HG03103 (cell line): ENCODE data around the gene TCP11L1.
"Not testable (repeated sequence)": the region's sequence is repeated elsewhere in the genome, so short reads cannot be mapped to it uniquely, and the experiment has no call there.

Source experiments
- ATAC-seq: cut with Tn5 transposase; IDR thresholded peaks from one replicate; pipeline ENCODE4 v1.9.1; 2021; ENCODE audit warnings: low read depth; ENCODE audit not compliant: unreplicated experiment

Gene TCP11L1

DNA sequence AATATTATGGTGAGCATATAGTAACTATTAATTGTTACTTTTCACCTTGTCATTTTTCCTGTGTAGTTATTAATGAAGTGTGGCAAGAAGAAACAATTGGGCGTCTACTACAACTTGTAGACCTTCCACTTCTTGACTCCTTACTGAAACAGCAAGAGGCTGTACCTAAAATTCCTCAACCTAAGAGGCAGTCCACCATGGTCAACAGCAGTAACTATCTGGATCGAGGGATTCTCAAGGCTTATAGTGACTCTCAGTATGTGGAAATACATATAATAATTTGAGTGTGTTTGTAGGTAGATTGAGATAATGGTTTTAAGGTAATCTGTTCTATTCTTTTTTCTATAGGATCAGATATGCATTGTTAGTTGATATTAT is 10.8 kb upstream of the TCP11L1 start:
- no peak for ATAC-seq

DNA sequence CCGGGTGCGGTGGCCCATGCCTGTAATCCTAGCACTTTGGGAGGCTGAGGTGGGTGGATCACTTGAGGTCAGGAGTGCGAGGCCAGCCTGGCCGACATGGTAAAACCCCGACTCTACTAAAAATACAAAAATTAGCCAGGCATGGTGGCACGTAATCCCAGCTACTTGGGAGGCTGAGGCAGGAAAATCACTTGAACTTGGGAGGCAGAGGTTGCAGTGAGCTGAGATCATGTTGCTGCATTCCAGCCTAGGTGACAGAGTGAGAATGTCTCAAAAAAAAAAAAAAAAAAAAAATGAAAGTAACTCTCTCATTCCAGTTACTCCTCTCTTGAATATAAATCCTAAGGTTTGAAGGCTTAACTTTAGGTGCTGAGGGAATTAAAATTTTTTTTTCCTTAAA is 10.2 kb upstream of the TCP11L1 start:
- ATAC-seq, result not testable (repeated sequence)

DNA sequence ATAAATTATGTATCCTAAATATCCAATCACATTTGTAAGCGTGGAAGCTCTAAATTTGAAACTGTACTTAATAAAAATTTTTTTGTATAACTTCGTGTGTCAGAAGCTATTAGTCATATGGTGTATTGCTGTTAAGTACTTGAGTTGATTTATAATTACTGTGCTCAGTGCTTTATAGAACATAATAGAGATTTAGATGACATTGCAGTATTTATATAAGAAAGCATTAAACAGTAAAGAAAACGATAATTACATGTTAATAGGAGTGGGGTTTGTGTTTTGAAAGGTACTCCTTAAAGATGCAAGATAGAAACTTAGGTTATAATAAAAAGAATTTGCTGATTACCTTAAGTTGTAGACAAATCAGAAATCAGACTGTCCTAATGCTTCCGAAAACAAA is 5.9 kb upstream of the TCP11L1 start:
- no peak for ATAC-seq

DNA sequence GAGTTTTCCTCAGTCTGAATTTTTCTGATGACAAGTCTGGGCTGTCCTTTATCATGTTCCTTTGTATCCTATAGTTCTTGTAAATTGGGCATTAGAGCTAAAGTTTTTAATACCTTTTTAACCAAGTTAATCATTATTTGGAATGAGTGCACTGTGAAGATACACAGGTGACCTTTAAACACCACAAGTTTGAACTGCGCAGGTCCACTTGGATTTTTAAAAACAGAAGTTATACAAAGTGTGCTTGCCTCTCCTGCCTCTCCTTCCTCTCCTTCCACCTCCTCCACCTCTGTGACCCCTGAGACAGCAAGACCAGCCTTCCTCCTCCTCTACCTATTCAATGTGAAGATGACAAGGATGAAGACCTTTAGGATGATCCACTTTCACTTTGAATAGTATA is 4.4 kb upstream of the TCP11L1 start:
- no peak for ATAC-seq

DNA sequence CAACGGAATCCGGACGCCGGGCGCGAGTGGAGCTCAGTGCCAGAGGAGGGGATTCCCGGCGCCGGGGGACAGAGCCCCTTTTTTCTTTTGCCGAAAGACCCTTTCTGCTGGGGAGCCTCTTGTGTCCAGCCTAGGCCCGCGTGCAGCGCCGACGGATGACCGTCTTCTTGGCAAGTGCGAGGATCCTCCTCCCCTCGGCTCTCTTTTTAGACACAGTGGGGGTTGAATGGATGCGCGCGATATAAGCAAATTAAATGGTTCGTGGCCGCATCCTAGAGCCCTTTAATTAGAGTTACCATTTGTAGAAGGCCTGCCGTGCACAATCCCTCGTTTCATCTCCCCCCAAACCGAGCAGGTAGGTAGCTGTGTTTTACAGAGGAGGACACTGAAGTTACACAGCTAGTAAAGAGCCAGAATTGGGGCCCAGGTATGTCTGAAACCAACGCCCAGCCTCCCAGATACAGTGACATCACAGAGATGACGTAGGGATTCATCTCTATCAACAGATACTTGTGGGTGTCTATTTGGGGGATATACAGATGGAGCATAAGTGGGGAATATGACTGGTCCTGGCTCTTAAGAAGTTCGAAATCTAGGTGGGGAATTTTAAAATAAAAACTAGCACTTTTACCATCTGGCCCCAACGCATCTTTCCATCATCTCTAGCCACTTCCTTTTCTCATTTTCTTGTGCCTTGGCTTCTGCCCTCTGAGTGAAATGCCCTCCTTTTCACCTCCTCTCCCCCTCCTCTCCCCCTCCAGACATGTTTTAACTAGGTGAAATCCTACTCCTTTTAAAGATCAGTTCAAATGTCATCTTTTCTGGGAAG is 875 bp downstream of the TCP11L1 start:
- ATAC-seq, result no peak

DNA sequence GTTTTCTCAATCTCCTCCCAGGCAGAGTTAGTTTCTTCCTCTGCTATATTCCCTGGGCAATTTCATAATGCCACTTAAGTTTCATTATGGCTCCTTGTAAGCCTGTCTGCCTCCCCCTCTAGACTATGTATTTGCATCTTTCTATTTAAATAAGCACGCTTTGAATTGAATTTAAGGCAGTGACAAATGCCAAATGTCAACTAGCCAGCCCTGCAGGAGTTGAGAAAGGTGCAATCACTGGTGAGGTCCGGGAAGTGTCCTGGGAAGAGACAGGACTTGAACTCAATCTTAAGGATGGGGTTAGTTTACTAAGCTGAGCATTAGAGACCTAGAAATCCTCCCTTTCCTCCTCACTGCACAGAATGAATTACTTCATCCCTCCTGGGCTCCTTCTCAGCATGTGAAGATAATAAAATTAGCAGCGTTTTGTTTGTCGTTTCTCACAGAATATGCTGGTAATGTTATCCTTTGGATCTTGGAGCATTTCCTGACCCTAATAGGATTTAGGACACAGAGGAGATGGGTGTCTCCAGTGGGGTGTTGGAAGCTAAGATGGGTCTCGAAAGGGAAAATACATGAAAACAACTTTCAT is 1.6 kb downstream of the TCP11L1 start:
- no peak for ATAC-seq

DNA sequence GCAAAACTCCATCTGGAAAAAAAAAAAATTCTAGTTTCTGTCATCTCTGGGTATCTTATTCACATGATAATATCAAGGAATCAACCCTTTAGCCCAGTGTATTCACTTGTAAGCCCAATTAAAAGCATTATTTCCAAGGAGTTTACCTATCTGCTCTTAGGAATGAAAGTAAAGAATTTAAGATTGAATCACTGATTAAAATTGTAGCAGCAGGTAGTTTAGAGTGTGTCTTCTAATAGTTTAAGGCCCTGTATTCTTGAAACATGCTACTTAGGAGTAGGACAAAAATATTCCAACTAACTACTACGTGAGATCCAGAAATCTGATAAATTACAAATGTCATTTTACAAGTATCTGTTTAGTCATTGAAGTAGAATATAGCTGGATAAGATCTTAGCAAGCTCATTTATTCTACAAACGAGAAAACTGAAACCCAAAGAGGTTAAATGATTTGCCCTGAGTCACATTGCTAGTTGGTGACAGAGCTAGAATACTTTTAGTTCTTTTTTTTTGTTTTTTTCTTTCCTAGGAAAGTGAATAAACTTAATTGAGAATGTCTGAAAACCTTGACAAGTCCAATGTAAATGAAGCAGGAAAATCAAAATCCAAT is 4.0 kb downstream of the TCP11L1 start:
- no peak for ATAC-seq

DNA sequence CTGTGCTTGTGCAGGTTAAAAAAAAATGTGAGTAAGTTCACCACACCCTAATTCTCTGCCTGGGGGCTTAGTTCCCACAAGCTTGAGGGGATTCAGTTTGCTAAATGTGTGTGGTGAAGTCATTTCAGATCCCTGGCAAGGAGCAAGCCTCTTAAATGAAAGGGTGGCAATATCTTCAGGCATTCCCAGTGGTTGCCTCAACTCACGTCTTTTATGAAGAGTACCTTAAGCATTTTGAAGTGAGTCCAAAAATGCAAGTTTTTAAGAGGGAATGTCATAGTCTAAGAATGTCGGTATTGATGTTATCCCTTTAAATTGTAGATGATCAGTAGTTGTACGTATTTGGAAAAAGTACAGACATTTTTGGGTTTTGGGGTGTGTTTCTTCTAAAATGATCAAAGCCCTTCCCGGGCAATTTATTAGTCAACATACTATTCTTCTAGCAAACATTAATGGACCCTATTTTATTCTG is 4.9 kb downstream of the TCP11L1 start:
- ATAC-seq, result no peak

DNA sequence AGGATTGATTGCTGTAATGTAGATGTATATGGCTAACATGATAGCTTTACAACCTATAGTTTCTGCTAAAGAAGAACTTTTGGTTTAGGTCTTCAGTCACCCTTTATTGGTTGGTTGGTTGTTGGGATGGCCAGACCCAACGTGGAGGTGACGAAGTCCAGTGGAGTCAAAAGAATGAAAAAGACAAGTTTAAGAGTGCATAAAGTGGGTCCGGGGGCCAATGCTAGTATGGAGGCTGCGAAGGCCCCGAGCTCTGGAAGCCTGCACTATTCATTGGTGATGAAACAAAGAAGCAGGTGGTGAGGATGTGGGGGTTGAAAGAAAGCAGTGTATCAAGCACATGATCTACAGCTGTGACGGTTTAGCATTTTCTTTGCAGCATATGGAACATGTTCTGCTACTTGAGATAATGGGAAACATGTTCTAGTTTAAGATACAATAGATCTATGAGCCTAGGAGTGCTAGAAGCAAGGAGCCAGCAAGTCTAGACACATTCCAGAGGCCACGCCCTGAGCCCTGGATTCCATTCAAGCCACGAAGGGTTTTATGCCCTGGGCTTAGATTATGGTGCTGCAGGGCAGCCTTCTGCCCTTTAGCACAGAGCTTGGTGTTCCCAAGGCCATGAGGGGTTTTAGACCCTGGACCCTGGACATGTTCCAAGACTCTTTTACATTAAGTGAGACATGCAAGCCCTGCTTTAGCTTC is 6.3 kb downstream of the TCP11L1 start:
- no peak for ATAC-seq

DNA sequence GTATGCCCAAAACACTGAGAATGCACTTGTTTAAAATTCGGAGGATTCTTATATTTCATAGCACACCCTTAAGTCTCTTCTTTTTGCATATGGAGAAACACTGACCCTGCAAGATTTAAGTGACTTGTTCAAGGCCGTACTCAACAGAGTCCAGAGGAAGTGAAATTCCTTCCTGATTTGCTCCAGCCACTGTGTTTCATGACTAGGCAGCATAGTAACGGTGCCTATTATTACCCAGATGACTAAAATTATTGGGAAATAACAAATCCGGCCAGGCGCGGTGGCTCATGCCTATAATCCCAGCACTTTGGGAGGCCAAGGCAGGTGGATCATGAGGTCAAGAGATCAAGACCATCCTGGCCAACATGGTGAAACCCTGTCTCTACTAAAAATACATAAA is 9.3 kb downstream of the TCP11L1 start:
- not testable (repeated sequence) for ATAC-seq

DNA sequence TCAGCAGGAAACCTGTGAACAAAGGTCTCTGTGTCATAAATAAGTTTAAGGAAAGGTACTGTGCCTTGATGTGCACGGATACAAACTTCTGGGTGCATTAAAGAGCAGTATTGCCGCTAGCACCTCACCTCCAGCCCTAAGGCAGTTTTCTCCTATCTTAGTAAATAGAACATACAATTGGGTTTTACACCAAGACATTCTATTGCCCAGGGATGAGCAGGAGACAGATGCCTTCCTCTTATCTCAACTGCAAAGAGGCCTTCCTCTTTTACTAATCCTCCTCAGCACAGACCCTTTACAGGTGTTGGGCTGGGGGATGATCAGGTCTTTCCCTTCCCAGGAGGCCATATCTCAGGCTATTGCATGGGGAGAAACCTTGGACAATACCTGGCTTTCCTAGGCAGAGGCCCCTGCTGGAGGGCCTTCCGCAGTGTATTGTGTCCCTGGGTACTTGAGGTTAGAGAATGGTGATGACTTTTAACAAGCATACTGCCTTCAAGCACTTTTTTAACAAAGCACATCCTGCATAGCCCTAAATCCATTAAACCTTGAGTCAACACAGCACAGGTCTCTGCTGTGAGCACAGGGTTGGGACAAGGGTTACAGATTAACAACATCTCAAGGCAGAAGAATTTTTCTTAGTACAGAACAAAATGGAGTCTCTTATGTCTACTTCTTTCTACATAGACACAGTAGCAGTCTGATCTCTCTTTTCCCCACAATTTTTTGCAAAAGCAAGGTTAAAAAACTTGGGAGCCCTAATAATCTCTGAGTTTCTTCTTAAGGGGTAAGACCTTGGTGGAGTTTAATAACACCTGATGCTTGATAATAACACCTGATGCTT is 10.4 kb downstream of the TCP11L1 start:
- not testable (repeated sequence) for ATAC-seq

DNA sequence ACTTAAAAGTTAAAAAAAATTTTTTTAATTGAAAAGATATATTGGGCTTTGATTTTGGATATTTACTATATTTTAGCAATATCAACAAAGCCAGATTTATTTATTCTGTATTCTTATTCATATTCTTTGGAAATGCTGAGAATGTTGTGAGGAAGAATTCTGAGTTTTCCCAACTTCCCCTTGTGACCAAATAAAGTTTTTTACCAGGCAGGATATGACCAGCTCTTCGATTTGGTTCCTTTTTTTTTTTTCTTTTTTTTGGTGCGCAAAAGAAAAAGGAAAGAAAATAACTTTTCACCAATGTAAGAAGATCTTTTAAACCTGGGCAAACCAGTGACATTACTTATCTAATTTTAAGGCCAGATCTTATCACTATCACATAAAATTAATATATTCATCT is 12.9 kb downstream of the TCP11L1 start:
- ATAC-seq, result no peak

DNA sequence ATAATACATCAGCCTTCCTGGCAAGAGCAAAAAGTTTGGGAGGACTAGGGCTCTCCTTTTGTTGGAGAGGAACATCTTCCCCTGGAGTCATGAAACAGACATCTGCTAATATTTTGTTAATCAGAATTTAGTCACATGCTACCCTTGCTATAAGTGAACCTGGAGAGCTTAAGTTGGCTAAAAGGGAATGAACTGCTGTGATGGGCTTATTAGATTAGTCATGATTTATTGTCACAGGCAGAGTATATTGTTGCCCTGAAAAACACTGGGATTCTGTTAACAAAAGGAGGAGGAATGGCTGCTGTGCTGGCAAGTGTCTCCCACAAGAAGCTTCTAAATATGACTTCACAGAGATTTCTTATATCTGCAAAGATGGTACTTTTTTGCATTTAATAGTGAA is 16.0 kb downstream of the TCP11L1 start:
- ATAC-seq, result no peak

DNA sequence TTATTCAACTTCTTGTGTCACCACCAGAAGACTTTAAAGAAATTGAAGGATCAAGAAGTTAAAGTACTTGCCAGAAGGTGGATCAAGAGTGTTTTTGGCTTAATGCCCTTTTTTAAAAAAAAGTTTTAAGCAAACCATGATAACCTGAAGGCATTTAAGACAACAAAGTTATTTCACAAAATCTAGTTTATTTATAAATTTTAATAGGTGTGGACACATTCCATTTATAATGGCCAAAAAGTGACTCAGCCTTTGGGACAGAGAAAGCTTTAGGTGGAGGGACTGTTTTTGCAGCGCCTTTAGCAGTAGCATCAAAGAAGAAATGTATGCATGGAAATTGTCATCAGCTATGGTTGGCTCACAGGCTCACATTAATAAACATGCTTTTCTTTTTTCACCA is 17.9 kb downstream of the TCP11L1 start:
- ATAC-seq, result no peak

DNA sequence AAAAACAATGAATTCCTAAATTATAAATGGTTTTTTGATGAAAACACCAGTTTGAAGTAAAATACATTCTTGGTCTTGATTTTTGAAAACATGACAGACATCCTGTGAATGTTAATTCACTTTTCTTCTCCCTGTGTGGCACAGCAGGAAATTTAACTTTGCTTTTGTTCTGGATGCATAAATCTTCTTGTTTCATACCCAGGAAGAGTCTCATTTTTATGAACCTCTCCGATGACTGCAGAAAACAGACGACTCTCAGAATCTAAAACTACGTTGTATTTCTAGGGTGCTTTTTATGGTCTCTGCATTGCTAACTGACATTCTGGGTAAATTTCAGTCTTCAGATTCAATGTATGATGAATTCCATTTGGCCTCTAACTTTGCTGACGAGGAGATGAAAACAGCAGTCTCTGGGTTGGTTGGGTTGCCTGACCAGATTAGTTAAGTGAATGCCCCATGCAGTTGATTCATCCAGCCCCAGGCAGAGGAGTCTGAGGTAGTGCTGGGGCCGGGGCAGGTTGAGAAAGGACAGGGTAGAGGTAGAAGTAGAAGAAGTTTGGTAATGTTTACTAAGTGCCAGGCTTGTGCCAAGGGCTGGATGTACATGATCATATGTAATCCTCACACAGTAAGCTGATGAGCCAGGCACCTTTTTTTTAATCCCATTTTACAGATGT is 20.1 kb downstream of the TCP11L1 start:
- ATAC-seq, result no peak

DNA sequence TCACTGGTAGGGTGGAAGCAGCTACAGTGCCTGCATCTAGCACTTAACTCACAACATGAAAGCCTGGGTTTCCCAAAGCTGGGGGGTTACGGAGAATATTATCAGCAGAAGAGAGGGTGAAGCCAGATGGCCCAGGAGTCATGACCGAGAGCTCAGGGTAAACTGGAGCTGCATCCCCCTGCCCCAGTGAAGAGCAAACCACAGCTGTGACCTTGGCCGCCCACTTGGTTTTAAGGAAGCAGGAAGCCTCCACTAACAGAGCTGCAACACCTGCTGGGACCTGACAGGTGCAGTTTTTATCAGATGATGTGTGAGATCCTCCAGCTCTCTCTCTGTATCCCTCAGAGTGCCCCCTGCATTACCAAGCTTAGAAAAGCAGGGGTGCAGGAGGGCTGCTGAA is 20.9 kb downstream of the TCP11L1 start:
- no peak for ATAC-seq

DNA sequence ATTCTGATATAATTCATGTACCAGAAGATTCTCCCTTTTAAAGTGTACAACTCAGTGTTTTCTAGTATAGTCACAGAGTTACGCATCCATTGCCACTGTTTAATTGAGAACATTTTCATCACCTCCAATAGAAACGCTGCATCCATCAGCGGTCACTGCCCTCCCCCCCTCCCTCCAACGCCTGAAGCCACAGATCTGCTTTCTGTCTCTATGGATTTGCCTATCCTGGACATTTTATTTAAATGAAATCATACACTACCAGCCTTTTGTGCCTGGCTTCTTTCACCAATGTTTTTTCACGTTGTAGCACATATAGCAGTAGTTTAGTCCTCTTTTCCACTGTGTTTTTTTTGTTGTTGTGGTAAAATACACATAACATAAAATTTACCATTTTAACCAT is 22.8 kb downstream of the TCP11L1 start:
- ATAC-seq, result no peak

DNA sequence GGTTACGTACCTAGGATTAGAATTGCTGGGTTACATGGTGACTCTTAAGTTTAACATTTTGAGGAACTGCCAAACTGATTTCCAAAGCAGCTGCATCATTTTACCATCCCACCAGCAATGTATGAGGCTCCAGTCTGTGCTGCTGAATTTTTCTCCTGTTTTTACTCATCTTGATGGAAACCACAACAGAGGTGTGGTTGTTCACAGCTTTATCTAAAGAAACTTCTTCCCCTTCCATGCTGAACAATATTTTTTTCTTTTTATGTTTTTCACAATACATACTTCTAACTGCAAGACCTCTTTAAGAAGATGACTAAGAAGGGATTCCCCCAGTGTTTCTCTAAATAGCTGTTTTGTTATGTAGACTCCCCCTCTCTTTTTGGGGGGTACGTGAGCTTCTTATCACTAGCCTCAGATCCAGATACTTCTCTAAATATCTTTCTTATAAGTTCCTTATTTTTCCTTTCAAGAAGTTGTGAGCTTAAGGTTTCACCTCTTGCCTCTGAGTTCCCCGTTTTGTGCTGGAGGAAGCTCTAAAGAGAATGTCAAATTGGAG is 24.0 kb downstream of the TCP11L1 start:
- peak; percentile 51 for ATAC-seq

DNA sequence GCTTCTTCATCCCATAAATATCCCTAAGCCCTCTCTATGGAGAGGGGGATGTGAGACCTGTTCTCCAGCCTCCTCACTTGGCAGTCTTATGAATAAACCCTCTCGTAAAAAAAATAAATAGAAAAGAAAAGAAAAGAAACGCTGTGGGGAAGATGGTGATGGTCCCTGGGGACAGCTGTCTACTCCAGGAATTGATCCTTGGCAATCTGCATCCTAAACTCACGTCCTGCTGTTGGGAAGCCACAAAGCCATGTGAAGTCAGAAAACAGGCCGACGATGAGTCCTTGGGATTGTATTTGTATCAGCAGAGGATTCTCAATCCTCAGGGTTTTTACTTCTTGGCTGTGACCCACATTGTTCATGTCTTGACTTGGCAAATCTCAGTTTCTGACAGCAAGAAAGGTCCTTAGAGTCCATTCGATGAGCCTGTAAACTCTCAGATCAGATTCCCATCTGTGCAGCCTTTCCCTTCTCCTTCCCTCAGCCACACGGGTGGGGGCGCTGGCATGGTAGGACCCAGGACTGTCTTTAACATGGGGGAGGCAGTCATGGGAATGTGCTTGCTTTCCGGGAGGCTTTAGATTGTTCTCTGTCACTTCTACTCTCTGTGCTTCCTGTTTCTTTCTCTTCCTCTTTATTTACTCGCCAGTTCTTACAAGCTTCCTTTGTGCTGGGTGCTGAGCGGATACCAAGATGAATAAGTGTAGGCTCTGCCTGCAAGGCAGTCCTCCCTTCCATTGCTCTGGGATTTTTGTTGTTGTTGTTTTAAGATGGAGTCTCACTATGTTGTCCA is 24.9 kb downstream of the TCP11L1 start:
- no peak for ATAC-seq
